Cerebellar cortex (tissue), 1 donor: ENCODE measurements around the gene MAL.

Experiments used
- DNase-seq: peaks from one replicate; pipeline ENCODE4 v3.0.0-alpha.2; 2015; ENCODE audit warnings: low spot score

The MAL gene

GRCh38 chr2:94996305-94997100, 29.0 kb upstream of the MAL start:
- no peak for DNase-seq

- no peak for DNase-seq
These were observed 27.3 kb upstream of the MAL start for GRCh38 chr2:94997981-94998930.

GRCh38 chr2:94999431-94999883, 26.1 kb upstream of the MAL start:
- no peak for DNase-seq

GRCh38 chr2:95001051-95001562, 24.4 kb upstream of the MAL start:
- no peak for DNase-seq

GRCh38 chr2:95001701-95002100, 23.8 kb upstream of the MAL start:
- DNase-seq: peak; percentile 14

- no peak for DNase-seq
These were observed 23.0 kb upstream of the MAL start for GRCh38 chr2:95002498-95002897.

- no peak for DNase-seq
These were observed 21.2 kb upstream of the MAL start for GRCh38 chr2:95004287-95004686.

- no peak for DNase-seq
These were observed 20.8 kb upstream of the MAL start for GRCh38 chr2:95004711-95005110.

- no peak for DNase-seq
These were observed 19.8 kb upstream of the MAL start for GRCh38 chr2:95005726-95006125.

GRCh38 chr2:95006588-95006987, 18.9 kb upstream of the MAL start:
- no peak for DNase-seq

GRCh38 chr2:95007031-95007609, 18.4 kb upstream of the MAL start:
- DNase-seq: no peak

- no peak for DNase-seq
These were observed 17.7 kb upstream of the MAL start for GRCh38 chr2:95007822-95008221.

GRCh38 chr2:95008306-95008705, 17.2 kb upstream of the MAL start:
- no peak for DNase-seq

- no peak for DNase-seq
These were observed 16.5 kb upstream of the MAL start for GRCh38 chr2:95008996-95009395.

- DNase-seq: no peak
These were observed 16.1 kb upstream of the MAL start for GRCh38 chr2:95009412-95009811.

GRCh38 chr2:95010126-95010525, 15.4 kb upstream of the MAL start:
- no peak for DNase-seq

GRCh38 chr2:95010718-95011117, 14.8 kb upstream of the MAL start:
- no peak for DNase-seq

- no peak for DNase-seq
These were observed 12.5 kb upstream of the MAL start for GRCh38 chr2:95012881-95013550.

GRCh38 chr2:95013726-95014125, 11.8 kb upstream of the MAL start:
- DNase-seq: no peak

- no peak for DNase-seq
These were observed 11.3 kb upstream of the MAL start for GRCh38 chr2:95014126-95014708.

GRCh38 chr2:95015261-95015912, 10.1 kb upstream of the MAL start:
- no peak for DNase-seq
